Uterus (tissue), 2 donors: ENCODE results near the gene RGS6.

ENCODE experiments used
- CTCF ChIP-seq, 4 experiments: fragments of 200-600 bp in 2 of 4; fragments of 450-650 bp in 2 of 4; sonication (generic) in 2 of 4; IDR thresholded peaks; one replicate each; pipeline ENCODE4 v1.5.1; 2016 to 2019; ENCODE audit warnings: antibody characterized with exemption in 4 of 4, mild to moderate bottlenecking in 2 of 4, moderate library complexity in 1 of 4
- POLR2A ChIP-seq, 2 donors: fragments of 450-650 bp; IDR thresholded peaks; one replicate each; pipeline ENCODE4 v1.6.1; 2016; ENCODE audit warnings: antibody characterized with exemption in 2 of 2, mild to moderate bottlenecking in 1 of 2, moderate library complexity in 1 of 2

DNA sequence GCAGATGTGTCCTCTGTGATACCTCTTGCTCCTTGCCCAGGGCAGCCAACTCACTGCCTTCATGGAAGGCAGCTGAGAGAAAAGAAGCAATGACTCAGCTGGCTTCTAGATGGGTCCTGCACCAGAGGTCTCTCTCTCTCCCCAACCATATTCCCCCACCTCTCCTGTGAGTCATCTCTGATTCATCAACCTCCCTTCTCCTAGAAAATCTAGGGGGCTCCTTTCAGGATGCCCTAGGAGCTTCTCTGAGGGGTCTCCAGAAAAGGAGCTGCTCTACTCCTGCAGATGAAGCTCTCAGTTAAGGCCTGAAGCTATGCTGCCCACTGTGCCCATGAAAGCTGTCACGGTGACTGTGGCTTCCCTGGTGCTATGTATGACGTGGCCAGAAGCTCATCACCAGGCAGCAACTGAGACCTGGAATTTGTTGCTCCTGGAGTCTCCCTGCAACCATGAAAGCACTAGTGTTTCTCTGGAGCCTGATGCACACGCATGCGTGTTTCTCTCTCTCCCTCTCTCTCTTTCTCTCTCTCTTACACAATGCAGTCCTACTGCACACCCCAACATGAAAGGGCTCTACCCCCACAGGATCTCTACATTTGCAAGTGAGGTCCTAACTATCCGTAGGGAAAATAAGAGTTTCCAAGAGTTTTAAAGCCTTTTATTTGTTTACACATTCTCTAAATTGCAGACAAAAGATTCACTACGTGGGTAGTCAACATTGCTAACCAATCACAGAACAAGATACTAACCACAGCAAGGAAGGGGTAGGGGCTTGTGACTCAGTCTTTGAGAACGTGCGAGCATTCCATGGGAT, 676.4 kb downstream of the RGS6 start:
- no peak for TF ChIP-seq CTCF (IDR thresholded peaks at IDR 0.05)
- no peak for TF ChIP-seq POLR2A (IDR thresholded peaks at IDR 0.05)
